HepG2 (cell line): ENCODE measurements around the gene RHBDL1. TPM values are rescaled to one million over a fixed set of nuclear protein-coding genes. Genes with fewer than 3 reads are reported as not detected.

Source experiments
- ASH2L ChIP-seq: fragments of 300-600, 200-600 bp; sonication (generic); IDR thresholded peaks from 2 replicates; pipeline ENCODE4 v1.7.0; 2017; ENCODE audit warnings: low read depth, mild to moderate bottlenecking, moderate library complexity, mixed read lengths, low read length; ENCODE audit not compliant: insufficient read length
- ATF6 ChIP-seq: sonication (generic); formaldehyde crosslinking; conservative IDR thresholded peaks from 2 replicates; pipeline ENCODE4 v1.4.0; 2020; ENCODE audit warnings: missing genetic modification reagents
- ATF7 ChIP-seq, 2 experiments: fragments of 450-650 bp in 1 of 2; sonication (generic) in 1 of 2; formaldehyde crosslinking in 1 of 2; IDR thresholded peaks; 2 replicates each; pipeline versions ENCODE4 v1.4.0 to v1.6.1; 2016 to 2020; ENCODE audit warnings: antibody characterized with exemption in 1 of 2, mild to moderate bottlenecking in 1 of 2, missing genetic modification reagents in 1 of 2
- CBFB ChIP-seq: sonication (generic); formaldehyde crosslinking; IDR thresholded peaks from 2 replicates; pipeline ENCODE4 v1.4.0; 2020; ENCODE audit warnings: missing genetic modification reagents
- CENPX ChIP-seq: sonication (generic); formaldehyde crosslinking; IDR thresholded peaks from 2 replicates; pipeline ENCODE4 v1.9.0; 2021; ENCODE audit warnings: mild to moderate bottlenecking, missing genetic modification reagents, moderate library complexity
- HNRNPL ChIP-seq: fragments of 200-400 bp; formaldehyde crosslinking; IDR thresholded peaks from 2 replicates; pipeline ENCODE4 v1.6.1; 2017; ENCODE audit warnings: mild to moderate bottlenecking, low read depth, low read length
- MXI1 ChIP-seq: IDR thresholded peaks from 3 replicates; pipeline ENCODE4 v1.6.1; 2012; ENCODE audit warnings: low read depth, low read length, inconsistent platforms, borderline replicate concordance
- RXRB ChIP-seq: IDR thresholded peaks from 2 replicates; pipeline ENCODE4 v1.6.1; 2016; ENCODE audit warnings: borderline replicate concordance, missing genetic modification reagents, missing compliant biosample characterization
- SOX5 ChIP-seq: IDR thresholded peaks from 2 replicates; pipeline ENCODE4 v1.6.1; 2016; ENCODE audit warnings: borderline replicate concordance
- SPEN ChIP-seq: sonication (generic); formaldehyde crosslinking; IDR thresholded peaks from 2 replicates; pipeline ENCODE4 v1.5.1; 2020; ENCODE audit warnings: low read depth, mild to moderate bottlenecking, missing genetic modification reagents
- ZFX ChIP-seq: sonication (generic); formaldehyde crosslinking; IDR thresholded peaks from 2 replicates; pipeline ENCODE4 v1.4.0; 2020; ENCODE audit warnings: mild to moderate bottlenecking, low read depth, missing genetic modification reagents, moderate library complexity
- ZNF138 ChIP-seq: sonication (generic); formaldehyde crosslinking; IDR thresholded peaks from 2 replicates; pipeline ENCODE4 v1.5.0; 2020; ENCODE audit warnings: mild to moderate bottlenecking, low read depth, missing genetic modification reagents
- polyA plus RNA-seq, 8 experiments: library from polyadenylated mRNA; depleted of rRNA in 3 of 8; stranded (reverse) in 7 of 8; unstranded in 1 of 8; fragments of >200 nt; fragmentation: Illumina TruSeq in 4 of 8; extraction: Trizol in 4 of 8; gene quantifications; 2 replicates each; pipeline versions ENCODE4 v1.2.1 to v1.2.3, GENCODE V29; 2011 to 2016; ENCODE audit warnings: low read depth in 4 of 8, missing spikeins in 1 of 8, mixed read lengths in 1 of 8; ENCODE audit not compliant: insufficient read depth in 1 of 8
- total RNA-seq, 5 experiments: library from RNA; depleted of rRNA; stranded (reverse); fragments of >200 nt; fragmentation: Illumina TruSeq; extraction: Trizol; gene quantifications; 2 replicates each; pipeline ENCODE4 v1.2.3, GENCODE V29; 2016; ENCODE audit warnings: low read depth in 1 of 5
- TF ChIP-seq, protein P1 (sequence below): IDR thresholded peaks from 2 replicates; pipeline ENCODE4 v1.6.1; 2016; ENCODE audit warnings: low read depth
- TF ChIP-seq, protein P2 (sequence below): IDR thresholded peaks from 2 replicates; pipeline ENCODE4 v1.6.1; 2016
- TF ChIP-seq, protein P3 (sequence below): sonication (generic); formaldehyde crosslinking; IDR thresholded peaks from 2 replicates; pipeline ENCODE4 v1.4.0; 2020; ENCODE audit warnings: mild to moderate bottlenecking, missing genetic modification reagents
- TF ChIP-seq, protein P4 (sequence below): sonication (generic); formaldehyde crosslinking; IDR thresholded peaks from 2 replicates; pipeline ENCODE4 v1.4.0; 2020; ENCODE audit warnings: missing genetic modification reagents, low read depth, mild to moderate bottlenecking, borderline replicate concordance
- TF ChIP-seq, protein P5 (sequence below): IDR thresholded peaks from 2 replicates; pipeline ENCODE4 v1.4.0; 2020; ENCODE audit warnings: mild to moderate bottlenecking, missing genetic modification reagents

The RHBDL1 gene
- total and polyA plus RNA-seq, 2 of the 13 experiments (the other 11 are each of a cell fraction or from before 2014, with no cell fraction given): 1.8 to 3.8 TPM

GRCh38 chr16:630815-631405, 44.6 kb upstream of the RHBDL1 start, which contains the start of gene WFIKKN1 (continued):
- TF ChIP-seq, protein P1, sequence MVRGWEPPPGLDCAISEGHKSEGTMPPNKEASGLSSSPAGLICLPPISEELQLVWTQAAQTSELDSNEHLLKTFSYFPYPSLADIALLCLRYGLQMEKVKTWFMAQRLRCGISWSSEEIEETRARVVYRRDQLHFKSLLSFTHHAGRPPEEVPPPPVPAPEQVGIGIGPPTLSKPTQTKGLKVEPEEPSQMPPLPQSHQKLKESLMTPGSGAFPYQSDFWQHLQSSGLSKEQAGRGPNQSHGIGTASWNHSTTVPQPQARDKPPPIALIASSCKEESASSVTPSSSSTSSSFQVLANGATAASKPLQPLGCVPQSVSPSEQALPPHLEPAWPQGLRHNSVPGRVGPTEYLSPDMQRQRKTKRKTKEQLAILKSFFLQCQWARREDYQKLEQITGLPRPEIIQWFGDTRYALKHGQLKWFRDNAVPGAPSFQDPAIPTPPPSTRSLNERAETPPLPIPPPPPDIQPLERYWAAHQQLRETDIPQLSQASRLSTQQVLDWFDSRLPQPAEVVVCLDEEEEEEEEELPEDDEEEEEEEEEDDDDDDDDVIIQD (CRISPR knock-in tag): no peak
- no peak for TF ChIP-seq CBFB (CRISPR knock-in tag)
- TF ChIP-seq RXRB (CRISPR knock-in tag): no peak
- TF ChIP-seq, protein P2, sequence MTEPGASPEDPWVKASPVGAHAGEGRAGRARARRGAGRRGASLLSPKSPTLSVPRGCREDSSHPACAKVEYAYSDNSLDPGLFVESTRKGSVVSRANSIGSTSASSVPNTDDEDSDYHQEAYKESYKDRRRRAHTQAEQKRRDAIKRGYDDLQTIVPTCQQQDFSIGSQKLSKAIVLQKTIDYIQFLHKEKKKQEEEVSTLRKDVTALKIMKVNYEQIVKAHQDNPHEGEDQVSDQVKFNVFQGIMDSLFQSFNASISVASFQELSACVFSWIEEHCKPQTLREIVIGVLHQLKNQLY: no peak
- TF ChIP-seq, protein P3, sequence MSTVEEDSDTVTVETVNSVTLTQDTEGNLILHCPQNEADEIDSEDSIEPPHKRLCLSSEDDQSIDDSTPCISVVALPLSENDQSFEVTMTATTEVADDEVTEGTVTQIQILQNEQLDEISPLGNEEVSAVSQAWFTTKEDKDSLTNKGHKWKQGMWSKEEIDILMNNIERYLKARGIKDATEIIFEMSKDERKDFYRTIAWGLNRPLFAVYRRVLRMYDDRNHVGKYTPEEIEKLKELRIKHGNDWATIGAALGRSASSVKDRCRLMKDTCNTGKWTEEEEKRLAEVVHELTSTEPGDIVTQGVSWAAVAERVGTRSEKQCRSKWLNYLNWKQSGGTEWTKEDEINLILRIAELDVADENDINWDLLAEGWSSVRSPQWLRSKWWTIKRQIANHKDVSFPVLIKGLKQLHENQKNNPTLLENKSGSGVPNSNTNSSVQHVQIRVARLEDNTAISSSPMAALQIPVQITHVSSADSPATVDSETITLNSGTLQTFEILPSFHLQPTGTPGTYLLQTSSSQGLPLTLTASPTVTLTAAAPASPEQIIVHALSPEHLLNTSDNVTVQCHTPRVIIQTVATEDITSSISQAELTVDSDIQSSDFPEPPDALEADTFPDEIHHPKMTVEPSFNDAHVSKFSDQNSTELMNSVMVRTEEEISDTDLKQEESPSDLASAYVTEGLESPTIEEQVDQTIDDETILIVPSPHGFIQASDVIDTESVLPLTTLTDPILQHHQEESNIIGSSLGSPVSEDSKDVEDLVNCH (CRISPR knock-in tag): no peak
- TF ChIP-seq, protein P4, sequence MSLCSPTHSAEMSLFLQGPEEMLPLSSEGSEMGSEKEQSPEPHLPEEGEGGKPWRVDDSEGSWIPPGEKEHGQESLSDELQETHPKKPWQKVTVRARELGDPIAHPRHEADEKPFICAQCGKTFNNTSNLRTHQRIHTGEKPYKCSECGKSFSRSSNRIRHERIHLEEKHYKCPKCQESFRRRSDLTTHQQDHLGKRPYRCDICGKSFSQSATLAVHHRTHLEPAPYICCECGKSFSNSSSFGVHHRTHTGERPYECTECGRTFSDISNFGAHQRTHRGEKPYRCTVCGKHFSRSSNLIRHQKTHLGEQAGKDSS: no peak
- TF ChIP-seq ZNF138 (CRISPR knock-in tag): no peak
- TF ChIP-seq ZFX: peak; percentile 79
- no peak for TF ChIP-seq SOX5
- no peak for TF ChIP-seq CENPX (CRISPR knock-in tag)
- peak; percentile 44; the same call in 1 of the 2 replicates for TF ChIP-seq SPEN
- no peak for TF ChIP-seq ASH2L
- 0 out of 3 replicates have a peak, but pooled peaks have one; percentile 6 for TF ChIP-seq MXI1
- TF ChIP-seq, protein P5, sequence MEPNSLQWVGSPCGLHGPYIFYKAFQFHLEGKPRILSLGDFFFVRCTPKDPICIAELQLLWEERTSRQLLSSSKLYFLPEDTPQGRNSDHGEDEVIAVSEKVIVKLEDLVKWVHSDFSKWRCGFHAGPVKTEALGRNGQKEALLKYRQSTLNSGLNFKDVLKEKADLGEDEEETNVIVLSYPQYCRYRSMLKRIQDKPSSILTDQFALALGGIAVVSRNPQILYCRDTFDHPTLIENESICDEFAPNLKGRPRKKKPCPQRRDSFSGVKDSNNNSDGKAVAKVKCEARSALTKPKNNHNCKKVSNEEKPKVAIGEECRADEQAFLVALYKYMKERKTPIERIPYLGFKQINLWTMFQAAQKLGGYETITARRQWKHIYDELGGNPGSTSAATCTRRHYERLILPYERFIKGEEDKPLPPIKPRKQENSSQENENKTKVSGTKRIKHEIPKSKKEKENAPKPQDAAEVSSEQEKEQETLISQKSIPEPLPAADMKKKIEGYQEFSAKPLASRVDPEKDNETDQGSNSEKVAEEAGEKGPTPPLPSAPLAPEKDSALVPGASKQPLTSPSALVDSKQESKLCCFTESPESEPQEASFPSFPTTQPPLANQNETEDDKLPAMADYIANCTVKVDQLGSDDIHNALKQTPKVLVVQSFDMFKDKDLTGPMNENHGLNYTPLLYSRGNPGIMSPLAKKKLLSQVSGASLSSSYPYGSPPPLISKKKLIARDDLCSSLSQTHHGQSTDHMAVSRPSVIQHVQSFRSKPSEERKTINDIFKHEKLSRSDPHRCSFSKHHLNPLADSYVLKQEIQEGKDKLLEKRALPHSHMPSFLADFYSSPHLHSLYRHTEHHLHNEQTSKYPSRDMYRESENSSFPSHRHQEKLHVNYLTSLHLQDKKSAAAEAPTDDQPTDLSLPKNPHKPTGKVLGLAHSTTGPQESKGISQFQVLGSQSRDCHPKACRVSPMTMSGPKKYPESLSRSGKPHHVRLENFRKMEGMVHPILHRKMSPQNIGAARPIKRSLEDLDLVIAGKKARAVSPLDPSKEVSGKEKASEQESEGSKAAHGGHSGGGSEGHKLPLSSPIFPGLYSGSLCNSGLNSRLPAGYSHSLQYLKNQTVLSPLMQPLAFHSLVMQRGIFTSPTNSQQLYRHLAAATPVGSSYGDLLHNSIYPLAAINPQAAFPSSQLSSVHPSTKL (CRISPR knock-in tag): no peak
- TF ChIP-seq HNRNPL: 0 out of 2 replicates have a peak, but pooled peaks have one; percentile 68
- TF ChIP-seq ATF6 (CRISPR knock-in tag): no peak
- no peak for TF ChIP-seq ATF7 (IDR thresholded peaks at IDR 0.05)
- 0 out of 2 replicates have a peak, but pooled peaks have one; percentile 15 for TF ChIP-seq ATF7 (CRISPR knock-in tag; IDR thresholded peaks at IDR 0.05)
